OCI-LY3 (cell line): ENCODE results near the gene HOPX.

ENCODE experiments used
- H2AFZ ChIP-seq: fragments of 200-600, 300-600 bp; shearing (Covaris generic); 2 replicates; pipeline ENCODE4 v1.6.0; 2014; ENCODE audit warnings: antibody characterized with exemption, low read depth, low read length
- H3K27ac ChIP-seq: fragments of 200-600, 300-600 bp; sonication (generic); 2 replicates; pipeline ENCODE4 v1.5.1; 2014; ENCODE audit warnings: mild to moderate bottlenecking, low read length, moderate library complexity, mixed read lengths
- H3K27me3 ChIP-seq: fragments of 200-600, 300-600 bp; sonication (generic); 2 replicates; pipeline ENCODE4 v1.6.1; 2014; ENCODE audit warnings: low read depth, low read length, mixed read lengths
- H3K36me3 ChIP-seq: fragments of 200-600, 300-600 bp; sonication (generic); replicated peaks from 2 replicates; pipeline ENCODE3; 2014; ENCODE audit warnings: low read depth, low read length, mixed read lengths
- H3K4me1 ChIP-seq: fragments of 300-600, 200-600 bp; sonication (generic); 2 replicates; pipeline ENCODE4 v1.6.1; 2014; ENCODE audit warnings: low read length, mixed read lengths
- H3K4me2 ChIP-seq: fragments of 200-600, 300-600 bp; sonication (generic); 2 replicates; pipeline ENCODE4 v1.6.1; 2014; ENCODE audit warnings: low read length, mixed read lengths
- H3K4me3 ChIP-seq: fragments of 300-600, 200-600 bp; sonication (generic); 2 replicates; pipeline ENCODE4 v1.5.1; 2014; ENCODE audit warnings: antibody characterized with exemption, mild to moderate bottlenecking, low read length, moderate library complexity
- H3K79me2 ChIP-seq: fragments of 300-600, 200-600 bp; shearing (Covaris generic); 2 replicates; pipeline ENCODE4 v1.6.1; 2014; ENCODE audit warnings: mild to moderate bottlenecking, low read length, mixed read lengths
- H3K9ac ChIP-seq: fragments of 300-600, 200-600 bp; shearing (Covaris generic); 2 replicates; pipeline ENCODE4 v1.6.0; 2014; ENCODE audit warnings: mild to moderate bottlenecking, low read length, moderate library complexity
- H3K9me3 ChIP-seq: fragments of 200-600, 300-600 bp; shearing (Covaris generic); 2 replicates; pipeline ENCODE4 v1.6.1; 2014; ENCODE audit warnings: low read length, mixed read lengths; ENCODE audit not compliant: insufficient read depth
- H4K20me1 ChIP-seq: fragments of 200-600, 300-600 bp; sonication (generic); 2 replicates; pipeline ENCODE4 v1.6.1; 2016; ENCODE audit warnings: low read length, mixed read lengths; ENCODE audit not compliant: insufficient read depth
- EZH2phosphoT487 ChIP-seq: fragments of 200-600 bp; shearing (Covaris generic); IDR thresholded peaks from 2 replicates; pipeline ENCODE4 v1.6.1; 2018; ENCODE audit warnings: antibody characterized with exemption, mixed run types, low read depth
- TF ChIP-seq, protein P1 (sequence below): fragments of 200-600, 300-600 bp; sonication (generic); IDR thresholded peaks from 2 replicates; pipeline ENCODE4 v1.5.1; 2014; ENCODE audit warnings: antibody characterized with exemption, low read length, low read depth

Gene HOPX

DNA sequence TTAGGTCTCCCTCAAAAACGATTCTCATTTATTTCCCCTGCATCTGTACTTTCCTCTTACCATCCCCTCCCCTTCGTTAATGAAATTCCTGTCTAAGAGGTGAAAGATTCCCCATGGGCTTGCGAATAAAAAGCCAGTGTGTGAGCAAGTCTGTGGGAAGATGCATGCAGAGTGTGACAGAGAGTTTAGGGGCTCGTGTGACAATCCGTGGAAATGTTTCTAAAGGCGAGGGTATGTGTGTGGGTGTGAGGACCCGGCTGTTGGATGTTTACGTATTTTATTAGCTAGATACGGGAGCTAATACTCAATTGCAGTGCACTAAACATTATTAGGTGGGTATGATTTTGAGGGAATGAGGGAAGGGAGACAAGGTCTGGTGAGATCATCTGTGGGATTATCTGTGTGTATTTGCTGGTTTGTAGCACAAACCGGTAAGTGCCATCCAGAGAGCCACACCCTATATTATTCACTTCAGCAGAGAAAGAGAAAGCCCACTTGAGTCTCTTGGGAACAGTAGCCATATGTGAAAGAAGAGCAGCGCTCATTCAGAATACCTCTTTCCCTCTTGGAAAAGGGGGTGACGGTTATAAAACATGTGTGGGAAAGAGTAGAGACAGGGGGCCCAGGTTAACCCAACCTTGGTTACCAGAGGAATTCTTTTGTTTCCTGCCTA is 893 bp upstream of the HOPX start:
- TF ChIP-seq EZH2phosphoT487 = no peak
- TF ChIP-seq, protein P1, sequence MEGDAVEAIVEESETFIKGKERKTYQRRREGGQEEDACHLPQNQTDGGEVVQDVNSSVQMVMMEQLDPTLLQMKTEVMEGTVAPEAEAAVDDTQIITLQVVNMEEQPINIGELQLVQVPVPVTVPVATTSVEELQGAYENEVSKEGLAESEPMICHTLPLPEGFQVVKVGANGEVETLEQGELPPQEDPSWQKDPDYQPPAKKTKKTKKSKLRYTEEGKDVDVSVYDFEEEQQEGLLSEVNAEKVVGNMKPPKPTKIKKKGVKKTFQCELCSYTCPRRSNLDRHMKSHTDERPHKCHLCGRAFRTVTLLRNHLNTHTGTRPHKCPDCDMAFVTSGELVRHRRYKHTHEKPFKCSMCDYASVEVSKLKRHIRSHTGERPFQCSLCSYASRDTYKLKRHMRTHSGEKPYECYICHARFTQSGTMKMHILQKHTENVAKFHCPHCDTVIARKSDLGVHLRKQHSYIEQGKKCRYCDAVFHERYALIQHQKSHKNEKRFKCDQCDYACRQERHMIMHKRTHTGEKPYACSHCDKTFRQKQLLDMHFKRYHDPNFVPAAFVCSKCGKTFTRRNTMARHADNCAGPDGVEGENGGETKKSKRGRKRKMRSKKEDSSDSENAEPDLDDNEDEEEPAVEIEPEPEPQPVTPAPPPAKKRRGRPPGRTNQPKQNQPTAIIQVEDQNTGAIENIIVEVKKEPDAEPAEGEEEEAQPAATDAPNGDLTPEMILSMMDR = no peak
- no peak overlapping the region for H3K27ac ChIP-seq
- H3K9ac ChIP-seq = no peak overlapping the region
- peaks cover 54% of the 10 kb centered on the region for H3K27me3 ChIP-seq
- H4K20me1 ChIP-seq = no peaks in the 10 kb centered on the region
- no peaks in the 10 kb centered on the region for H3K79me2 ChIP-seq
- no peaks in the 10 kb centered on the region for H3K9me3 ChIP-seq
- H3K4me2 ChIP-seq = peak overlapping the region; percentile 67
- H3K4me1 ChIP-seq = peaks cover 9% of the 10 kb centered on the region; the same call in 1 of the 2 replicates
- no peaks in the 10 kb centered on the region for H3K36me3 ChIP-seq
- H2AFZ ChIP-seq = 0 out of 2 replicates have a peak overlapping the region, but pooled peaks have one; percentile 72
- H3K4me3 ChIP-seq = peak overlapping the region; percentile 53; the same call in 1 of the 2 replicates

DNA sequence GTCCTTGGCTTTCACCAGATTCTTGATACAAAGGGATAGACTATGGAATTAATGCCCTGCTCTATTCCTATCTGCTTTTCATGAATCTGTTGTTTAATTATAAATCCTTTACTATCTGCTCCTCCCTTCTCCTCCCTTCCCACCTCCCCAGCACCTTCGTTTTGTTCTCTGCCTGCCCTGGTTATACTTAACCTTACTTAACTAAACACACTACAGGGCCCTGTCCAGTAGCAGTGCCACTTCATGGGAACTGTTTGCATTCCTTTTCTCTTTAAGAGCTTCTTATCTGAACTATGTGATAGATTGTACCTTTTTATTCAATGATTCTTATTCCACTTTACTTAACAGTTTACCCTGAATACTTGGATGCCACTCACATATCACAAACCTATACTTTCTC is 830 bp downstream of the HOPX start:
- H3K9ac ChIP-seq = no peak overlapping the region
- peaks cover 54% of the 10 kb centered on the region for H3K27me3 ChIP-seq
- H3K9me3 ChIP-seq = no peaks in the 10 kb centered on the region
- H4K20me1 ChIP-seq = no peaks in the 10 kb centered on the region
- no peak overlapping the region for H3K4me3 ChIP-seq
- H3K36me3 ChIP-seq = no peaks in the 10 kb centered on the region
- no peak overlapping the region for H3K4me2 ChIP-seq
- TF ChIP-seq, protein P1 = no peak
- no peak for TF ChIP-seq EZH2phosphoT487
- no peak overlapping the region for H2AFZ ChIP-seq
- H3K79me2 ChIP-seq = no peaks in the 10 kb centered on the region
- no peak overlapping the region for H3K27ac ChIP-seq
- peaks cover 9% of the 10 kb centered on the region; the same call in 1 of the 2 replicates for H3K4me1 ChIP-seq

DNA sequence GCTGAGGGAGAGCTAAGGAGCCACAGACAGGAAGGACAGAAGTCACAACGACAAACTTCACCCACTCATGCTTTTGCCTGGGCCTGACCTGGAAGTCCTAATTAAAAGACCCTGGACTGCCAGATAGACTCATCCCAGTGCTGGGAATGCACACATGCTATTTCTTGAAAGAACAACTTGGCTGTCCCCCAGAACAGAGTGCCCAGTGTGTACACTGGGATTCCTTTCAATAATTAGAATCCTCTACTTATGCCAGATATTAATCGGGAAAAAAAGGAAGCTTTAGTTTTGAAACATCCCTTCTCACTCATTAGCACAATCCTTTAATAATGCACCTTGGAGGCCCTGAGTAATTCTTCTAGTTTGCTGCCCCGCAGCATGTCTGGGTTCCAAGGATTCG is 3.4 kb downstream of the HOPX start:
- H3K4me3 ChIP-seq = no peak overlapping the region
- TF ChIP-seq, protein P1 = no peak
- no peak for TF ChIP-seq EZH2phosphoT487
- no peaks in the 10 kb centered on the region for H4K20me1 ChIP-seq
- no peak overlapping the region for H3K9ac ChIP-seq
- no peaks in the 10 kb centered on the region for H3K36me3 ChIP-seq
- H2AFZ ChIP-seq = no peak overlapping the region
- peaks cover 9% of the 10 kb centered on the region; the same call in 1 of the 2 replicates for H3K4me1 ChIP-seq
- no peaks in the 10 kb centered on the region for H3K79me2 ChIP-seq
- H3K4me2 ChIP-seq = no peak overlapping the region
- H3K27me3 ChIP-seq = peaks cover 37% of the 10 kb centered on the region
- no peaks in the 10 kb centered on the region for H3K9me3 ChIP-seq
- H3K27ac ChIP-seq = no peak overlapping the region

DNA sequence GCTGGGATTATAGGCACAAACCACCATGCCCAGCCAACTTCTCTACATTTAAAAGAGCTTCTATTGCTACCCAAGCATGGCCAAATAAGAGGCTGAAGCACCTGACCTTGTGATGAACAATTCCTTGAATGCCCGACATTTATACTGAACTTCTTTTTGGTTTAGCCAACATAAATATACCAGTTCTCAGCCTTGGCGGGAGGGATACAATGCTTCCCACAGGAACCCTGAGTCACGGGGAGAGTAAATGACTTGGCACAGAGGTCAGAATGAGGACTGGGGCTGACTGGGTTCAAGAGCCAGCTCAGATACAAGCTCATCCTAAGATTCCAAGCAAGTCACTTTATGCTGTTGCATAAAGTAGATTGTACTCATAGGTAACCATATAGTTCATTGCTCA is 6.1 kb downstream of the HOPX start:
- no peaks in the 10 kb centered on the region for H4K20me1 ChIP-seq
- H2AFZ ChIP-seq = no peak overlapping the region
- H3K4me3 ChIP-seq = no peak overlapping the region
- H3K9ac ChIP-seq = no peak overlapping the region
- no peak for TF ChIP-seq EZH2phosphoT487
- TF ChIP-seq, protein P1 = no peak
- H3K27me3 ChIP-seq = peaks cover 18% of the 10 kb centered on the region
- no peaks in the 10 kb centered on the region for H3K4me1 ChIP-seq
- no peaks in the 10 kb centered on the region for H3K9me3 ChIP-seq
- no peak overlapping the region for H3K4me2 ChIP-seq
- H3K79me2 ChIP-seq = no peaks in the 10 kb centered on the region
- H3K36me3 ChIP-seq = no peaks in the 10 kb centered on the region
- no peak overlapping the region for H3K27ac ChIP-seq
